NCI-H526 (cell line): ENCODE data around the gene RNFT2.
"Not testable (repeated sequence)": the region's sequence is repeated elsewhere in the genome, so short reads cannot be mapped to it uniquely, and the experiment has no call there.

Experiments used
- DNase-seq, 2 experiments: peaks; one replicate each; lab custom pipeline; 2025; lab: John Stamatoyannopoulos, UW

The RNFT2 gene

DNA sequence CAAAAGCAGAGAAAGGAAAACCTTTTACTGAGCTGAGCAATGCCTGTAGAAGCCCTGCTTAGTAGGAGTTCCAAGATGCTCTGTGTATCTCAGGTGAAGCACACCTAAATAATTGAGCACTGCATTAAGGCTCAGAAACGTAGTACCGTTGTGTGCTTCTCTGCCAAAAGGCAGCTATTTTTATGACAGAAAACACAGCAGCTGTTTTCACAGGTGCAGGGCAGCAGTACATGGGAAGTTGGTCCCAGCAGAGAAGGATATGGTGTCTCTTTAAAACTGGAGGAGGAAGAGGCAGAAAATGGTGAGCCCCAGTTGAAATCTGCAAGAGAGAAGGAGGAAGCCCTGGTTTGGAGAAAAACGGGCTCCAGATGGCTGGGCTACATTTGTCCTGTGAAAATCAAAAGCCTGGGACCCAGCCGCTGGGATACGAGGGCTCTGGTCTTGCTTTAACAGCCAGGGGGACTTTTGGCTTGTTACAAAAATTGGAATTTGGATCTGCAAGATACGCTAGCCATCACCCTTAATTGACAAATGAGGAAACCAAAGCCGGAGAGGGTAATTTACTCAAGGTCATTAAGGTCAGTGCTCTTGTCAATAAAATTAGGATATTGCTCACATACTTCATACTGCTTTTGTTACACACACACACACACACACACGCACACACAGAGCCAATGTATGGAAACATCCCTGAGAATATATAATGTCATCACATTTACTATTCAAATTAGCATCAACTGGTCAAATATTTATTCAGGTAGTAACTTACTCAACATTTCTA lies 27.6 kb upstream of the RNFT2 start:
- DNase-seq, result peak; percentile 46 to 78

DNA sequence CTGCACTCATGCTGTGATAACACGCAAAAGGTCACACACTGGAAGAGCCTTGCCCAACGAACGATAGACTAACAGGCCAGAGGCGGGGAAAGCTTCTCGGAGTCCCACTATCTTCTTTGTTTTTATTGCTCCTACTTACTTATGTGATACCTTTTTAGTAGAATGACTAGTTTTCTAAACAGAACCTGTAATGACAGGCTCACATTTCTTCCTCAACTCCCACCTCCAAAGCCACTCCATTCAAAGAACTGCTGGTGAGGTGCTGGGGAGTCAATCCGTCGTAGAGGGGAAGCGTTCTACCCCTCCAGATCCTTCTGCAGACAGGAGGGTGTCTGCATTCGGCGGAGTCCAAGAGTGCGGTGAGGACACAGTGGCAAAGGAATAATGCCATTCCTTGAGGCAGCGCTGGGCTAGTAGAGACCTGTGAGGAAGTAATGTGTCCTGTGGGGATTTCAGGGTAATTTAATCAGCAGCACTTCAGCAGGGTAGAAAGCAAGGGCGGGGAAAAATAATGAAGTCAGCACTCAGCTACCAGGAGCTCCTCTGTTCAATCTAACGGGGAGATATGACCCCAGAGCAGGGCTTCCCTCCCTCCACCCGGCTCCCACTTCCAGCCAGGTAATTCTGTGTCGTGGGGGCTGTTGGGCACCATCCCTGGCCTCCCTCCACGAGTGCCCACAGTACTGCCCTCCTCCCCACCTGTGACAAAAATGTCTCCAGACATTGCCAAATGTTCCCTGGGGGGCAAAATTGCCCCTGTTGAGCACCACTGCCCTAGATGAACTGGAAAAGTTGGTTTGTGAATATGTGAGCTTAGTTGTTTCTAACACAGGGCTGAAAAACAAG lies 25.4 kb upstream of the RNFT2 start:
- DNase-seq, result peak in 1 of 2 experiments; percentile 30

DNA sequence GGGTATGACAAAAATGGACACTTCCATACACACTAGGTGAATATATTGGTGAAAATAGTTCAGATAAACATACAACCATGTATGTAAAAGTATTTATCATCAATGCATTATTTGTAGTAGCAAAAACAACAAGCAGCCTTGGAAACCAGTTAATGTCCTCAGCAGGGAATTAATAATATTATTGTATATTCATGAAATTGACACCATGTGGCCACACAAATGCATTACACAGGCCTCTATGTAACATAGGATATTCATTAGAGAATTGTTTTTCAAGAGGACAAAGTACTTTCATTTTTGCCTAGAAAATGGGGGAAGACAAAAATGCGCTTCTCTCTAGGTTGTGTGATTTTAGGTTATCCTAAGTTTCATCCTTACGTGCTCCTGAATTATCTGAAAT lies 24.6 kb upstream of the RNFT2 start:
- no peak for DNase-seq

DNA sequence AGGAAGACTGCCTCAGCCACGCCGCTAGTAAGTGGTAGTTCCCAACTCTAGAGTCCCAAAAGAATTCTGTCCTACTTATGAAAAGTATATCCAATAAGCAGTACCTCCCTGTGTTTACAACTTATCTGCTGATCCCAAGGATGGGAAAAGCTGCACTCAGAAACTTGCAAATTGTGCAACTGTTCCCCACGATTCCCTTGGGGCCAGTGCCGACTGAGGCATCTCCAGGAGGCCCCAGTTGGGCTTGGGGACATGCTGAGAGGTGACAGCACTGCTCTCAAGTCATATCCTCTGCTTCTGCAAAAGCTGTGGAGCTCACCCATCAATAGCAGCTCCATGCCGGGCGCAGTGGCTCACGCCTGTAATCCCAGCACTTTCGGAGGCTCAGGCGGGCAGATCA lies 23.9 kb upstream of the RNFT2 start:
- no peak for DNase-seq

DNA sequence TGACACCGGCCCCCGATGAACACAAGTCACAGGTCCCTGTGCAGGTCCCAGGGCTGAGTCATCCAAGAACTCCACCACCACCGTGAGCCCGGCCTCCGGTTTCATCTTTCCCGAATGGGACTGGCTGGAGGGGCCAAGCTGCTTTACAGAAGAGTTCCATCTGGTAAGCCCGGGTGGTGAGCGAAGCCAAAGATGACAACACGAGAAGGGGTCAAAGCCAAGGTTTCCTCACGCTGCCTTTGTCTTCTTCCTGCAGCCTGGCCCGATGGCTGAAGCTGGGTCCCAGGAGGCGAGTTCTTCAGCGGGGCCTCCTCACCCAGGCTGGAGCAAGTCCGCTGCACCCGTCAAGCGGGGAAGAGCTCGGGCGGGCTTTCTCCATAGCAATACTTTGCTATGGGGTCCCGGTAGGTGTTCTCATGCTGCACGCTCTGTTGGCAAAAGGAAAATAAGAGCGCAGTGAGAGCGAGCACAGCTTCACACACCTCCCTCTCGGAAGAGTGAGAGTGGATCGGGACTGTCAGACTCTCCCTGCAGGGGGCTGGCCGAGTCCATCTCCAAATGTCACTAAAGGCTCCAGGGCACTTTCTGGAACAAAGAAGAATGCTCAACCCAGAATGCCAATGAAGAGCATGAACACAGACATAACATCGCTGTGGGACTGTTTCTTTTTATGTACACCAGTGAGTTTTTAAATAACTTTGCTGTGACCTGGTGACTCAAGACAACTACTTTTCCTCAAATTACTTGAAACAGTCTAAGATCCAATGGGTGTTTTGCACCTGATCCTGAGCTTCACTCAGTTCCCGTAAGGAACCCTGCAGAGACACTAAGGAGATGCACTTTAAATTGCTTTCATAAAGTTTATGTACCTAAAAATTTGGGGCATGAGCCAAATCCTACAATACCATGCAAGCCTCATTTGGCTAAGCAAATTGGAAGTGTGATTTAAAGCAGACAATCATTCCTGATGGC lies 20.4 kb upstream of the RNFT2 start:
- no peak for DNase-seq

- no peak for DNase-seq
Measured at GRCh38 chr12:116718655-116719454, 19.3 kb upstream of the RNFT2 start.

DNA sequence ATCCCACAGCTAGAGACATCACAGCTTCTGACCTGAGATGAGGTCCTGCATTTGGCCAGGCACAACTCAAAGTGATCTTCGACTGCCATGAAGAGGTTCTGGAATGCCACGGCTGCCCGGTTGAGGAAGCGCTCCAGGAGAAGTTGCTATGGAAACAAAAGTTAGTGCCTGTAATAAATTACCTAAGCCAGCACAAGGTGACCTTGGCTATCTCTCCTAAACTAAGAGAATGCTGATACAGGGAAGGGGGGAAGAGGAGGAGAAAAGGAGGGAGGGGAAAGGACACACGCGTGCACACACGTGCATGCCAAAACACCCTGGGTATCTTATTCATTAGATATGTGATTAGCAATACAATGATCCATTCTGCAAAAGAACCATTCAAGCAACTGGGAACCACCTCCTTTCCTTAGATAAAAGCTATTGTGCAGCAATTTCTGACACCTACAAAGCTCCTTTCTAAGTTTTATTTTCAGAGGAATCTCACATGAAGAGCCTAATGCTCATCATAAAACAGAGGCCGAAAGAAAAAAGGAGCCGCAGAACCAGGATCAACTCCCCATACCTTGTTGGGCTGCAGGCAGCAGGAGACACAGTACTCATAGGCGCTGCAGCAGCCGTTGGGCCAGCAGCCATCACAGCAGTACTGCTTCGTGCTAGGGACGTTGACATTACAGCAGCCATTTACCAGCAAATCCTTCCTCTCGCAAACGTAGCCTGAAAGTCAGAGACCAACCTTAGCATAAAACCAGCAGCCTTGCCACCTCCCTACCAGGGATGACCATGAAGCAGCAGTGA lies 18.2 kb upstream of the RNFT2 start:
- no peak for DNase-seq

- no peak for DNase-seq
Measured at GRCh38 chr12:116722245-116722644, 15.9 kb upstream of the RNFT2 start.

DNA sequence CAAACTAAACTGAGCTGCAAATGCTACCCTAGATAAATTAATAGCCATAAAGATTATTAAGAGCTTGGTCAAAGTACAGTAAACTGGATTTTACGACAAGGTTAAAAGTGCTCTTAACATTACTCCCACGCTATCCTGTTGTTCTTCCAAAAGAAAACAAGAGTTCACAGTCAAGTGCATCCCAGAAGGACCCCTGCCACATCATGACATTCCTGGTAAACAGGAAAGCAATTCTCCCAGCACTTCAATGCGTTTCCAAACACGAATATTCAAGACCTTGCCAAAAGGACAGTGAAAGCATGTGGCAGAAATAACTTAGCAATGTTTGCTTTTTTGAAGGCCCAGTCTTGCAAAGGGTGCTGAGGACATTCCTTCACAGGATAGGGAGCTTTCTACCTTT lies 11.4 kb upstream of the RNFT2 start:
- no peak for DNase-seq

DNA sequence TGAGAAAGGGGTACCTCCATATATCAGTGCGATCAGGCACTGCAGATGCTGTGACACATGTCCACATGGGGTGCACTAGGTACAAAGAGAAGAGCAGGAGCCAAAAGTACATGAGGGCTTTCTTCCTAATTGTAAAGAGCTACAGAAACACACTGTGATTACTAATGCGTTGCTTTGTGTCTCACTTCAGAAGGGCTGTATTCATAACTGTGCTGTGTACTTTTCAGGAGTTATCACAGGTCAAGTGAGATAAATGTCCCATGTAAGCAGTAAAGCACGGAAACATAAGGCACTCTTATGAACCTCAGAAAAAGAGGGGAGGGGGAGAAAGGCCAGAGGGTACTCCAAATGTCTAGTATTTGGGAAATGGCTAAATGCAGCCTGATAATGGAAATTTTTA lies 10.9 kb upstream of the RNFT2 start:
- DNase-seq, result no peak

DNA sequence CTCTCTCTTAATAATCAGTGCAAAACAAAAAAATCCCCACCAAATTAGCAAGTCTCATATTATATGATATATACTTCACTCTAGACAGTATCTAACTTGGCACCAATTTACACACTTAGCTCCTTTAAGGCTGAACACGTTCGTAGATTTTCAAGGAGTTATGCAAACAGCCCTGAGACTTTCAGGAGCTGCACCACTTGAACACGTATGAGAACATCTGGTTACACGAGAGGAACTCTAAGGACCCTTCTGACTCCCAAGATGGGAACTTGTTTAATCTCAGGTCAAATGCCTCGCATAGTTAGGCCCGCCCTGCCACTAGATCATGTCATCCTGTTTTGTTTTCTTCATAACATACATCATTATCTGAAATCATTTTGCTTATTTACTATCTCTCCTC lies 10.2 kb upstream of the RNFT2 start:
- no peak for DNase-seq

GRCh38 chr12:116731801-116732200 lies 6.3 kb upstream of the RNFT2 start:
- no peak for DNase-seq

GRCh38 chr12:116734156-116734768 lies 3.9 kb upstream of the RNFT2 start:
- DNase-seq, result no peak

DNA sequence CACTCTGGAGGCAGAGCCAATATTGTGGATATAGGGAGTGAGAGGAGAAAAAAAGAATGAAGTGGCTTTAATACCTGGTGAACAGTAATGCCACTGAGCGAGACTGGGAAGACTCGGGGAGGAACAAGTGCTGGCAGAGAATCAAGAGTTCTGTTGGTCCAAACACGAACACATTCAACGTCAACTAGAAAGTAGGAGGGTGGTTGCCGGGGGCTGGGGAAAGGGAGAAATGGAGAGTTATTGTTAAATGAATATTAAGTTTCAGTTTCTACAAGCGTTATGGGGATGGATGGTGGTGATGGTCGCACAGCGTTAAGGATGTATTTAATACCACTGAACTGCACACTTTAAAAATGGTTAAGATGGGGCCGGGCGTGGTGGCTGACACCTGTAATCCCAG lies 3.0 kb upstream of the RNFT2 start:
- DNase-seq, result no peak

- DNase-seq, result no peak
Measured at GRCh38 chr12:116735951-116736599, 2.0 kb upstream of the RNFT2 start.

DNA sequence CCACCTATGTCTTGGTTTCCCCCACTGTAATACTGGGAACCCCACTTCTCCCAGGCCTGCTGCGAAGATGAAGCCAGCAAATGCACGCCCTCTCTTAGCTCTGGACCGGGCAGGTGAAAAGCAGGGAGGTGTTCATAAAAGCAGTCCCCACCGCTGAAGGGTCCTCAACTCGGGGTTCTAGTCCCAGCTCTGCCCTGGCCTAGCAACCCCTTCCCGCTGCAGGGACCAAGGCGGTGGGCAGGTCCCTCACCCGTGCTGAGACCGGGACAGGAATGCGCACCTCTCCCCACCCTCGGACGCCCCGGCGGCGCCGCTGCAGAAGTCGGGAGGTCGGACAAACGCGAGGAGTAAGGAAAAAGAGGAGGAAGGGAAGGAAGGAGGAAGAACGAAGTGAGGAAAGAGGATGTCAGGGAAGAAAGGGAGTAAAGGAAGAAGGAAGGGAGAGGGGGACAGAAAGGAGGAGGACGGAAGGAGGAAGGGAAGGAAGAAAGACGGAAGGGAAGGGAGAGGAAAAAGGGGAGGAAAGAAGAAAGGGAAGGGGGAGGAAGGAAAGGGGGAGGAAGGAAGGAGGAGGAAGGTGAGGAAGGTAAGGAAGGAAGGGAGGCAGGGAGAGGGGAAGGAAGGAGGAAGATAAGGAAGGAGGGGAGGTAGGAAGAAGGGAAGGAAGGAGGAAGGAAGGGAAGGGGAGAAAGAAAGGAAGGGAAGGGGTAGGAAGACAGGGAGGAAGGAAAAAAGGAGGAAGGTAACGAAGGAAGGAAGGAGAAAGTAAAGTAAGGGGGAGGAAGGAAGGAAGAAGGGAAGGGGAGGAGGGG lies 947 bp upstream of the RNFT2 start:
- DNase-seq, result peak in 1 of 2 experiments; percentile 12

- no peak for DNase-seq
Measured at GRCh38 chr12:116739381-116739887, 1.3 kb downstream of the RNFT2 start.

GRCh38 chr12:116742787-116743186 lies 4.7 kb downstream of the RNFT2 start:
- DNase-seq, result not testable (repeated sequence)
